ENCODE results near the gene TMEM232. TPM values are rescaled to one million over a fixed set of nuclear protein-coding genes. Genes with fewer than 3 reads are reported as not detected.

Gene TMEM232
- total and polyA plus RNA-seq, 4 donors: 3.4 to 28.3 (median 9.3) TPM

DNA sequence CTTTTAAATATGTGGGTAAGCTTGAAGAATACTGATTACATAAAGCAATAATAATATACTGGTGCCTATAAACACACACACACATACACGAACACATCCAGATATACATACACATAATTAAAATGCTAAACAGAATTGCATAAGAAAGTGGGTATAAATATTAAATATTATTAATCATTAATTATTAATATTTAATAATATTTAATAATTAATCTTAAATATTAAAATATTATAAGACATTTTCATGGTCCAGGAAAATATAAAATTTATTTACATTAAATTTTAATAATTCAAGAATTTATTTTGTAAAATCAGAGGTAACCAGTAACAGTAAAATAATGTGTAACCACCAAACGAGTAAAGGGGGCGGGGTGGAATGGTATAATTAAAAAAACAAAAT lies 178.3 kb downstream of the TMEM232 start:
- Histone ChIP-seq H3K9me3 (ENCODE audit: control insufficient read depth in 4 of 4, insufficient read depth in 3 of 4, low read length in 3 of 4) (peaks cover 0 to 6% (median 3%) of the 10 kb centered on the region in 4 donors), H3K27me3 (ENCODE audit: control insufficient read depth in 3 of 3, insufficient read depth in 3 of 3, low read length in 2 of 3) (no peaks in the 10 kb centered on the region), H3K4me1 (ENCODE audit: control insufficient read depth in 5 of 5, insufficient read depth in 5 of 5, low read length in 5 of 5) (no peaks in the 10 kb centered on the region), H3K27ac (ENCODE audit: low read depth in 1 of 2, low read length in 1 of 2) (no peak overlapping the region), H3K9ac (ENCODE audit: insufficient read depth in 1 of 2, low read length in 2 of 2) (no peak overlapping the region), H3K36me3 (ENCODE audit: control insufficient read depth in 4 of 4, insufficient read depth in 4 of 4, low read length in 4 of 4) (no peaks in the 10 kb centered on the region), H3K4me3 (no peak overlapping the region)
- DNase-seq: no peak
- TF ChIP-seq, protein P1, sequence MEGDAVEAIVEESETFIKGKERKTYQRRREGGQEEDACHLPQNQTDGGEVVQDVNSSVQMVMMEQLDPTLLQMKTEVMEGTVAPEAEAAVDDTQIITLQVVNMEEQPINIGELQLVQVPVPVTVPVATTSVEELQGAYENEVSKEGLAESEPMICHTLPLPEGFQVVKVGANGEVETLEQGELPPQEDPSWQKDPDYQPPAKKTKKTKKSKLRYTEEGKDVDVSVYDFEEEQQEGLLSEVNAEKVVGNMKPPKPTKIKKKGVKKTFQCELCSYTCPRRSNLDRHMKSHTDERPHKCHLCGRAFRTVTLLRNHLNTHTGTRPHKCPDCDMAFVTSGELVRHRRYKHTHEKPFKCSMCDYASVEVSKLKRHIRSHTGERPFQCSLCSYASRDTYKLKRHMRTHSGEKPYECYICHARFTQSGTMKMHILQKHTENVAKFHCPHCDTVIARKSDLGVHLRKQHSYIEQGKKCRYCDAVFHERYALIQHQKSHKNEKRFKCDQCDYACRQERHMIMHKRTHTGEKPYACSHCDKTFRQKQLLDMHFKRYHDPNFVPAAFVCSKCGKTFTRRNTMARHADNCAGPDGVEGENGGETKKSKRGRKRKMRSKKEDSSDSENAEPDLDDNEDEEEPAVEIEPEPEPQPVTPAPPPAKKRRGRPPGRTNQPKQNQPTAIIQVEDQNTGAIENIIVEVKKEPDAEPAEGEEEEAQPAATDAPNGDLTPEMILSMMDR (IDR thresholded peaks at IDR 0.05; ENCODE audit: control extremely low read depth, extremely low read depth): no peak
- no peak for ATAC-seq (ENCODE audit: insufficient read depth, low FRiP score)
- 75 to 90% methylated on average over 3 of the region's 3 CpGs for WGBS, 2 donors

DNA sequence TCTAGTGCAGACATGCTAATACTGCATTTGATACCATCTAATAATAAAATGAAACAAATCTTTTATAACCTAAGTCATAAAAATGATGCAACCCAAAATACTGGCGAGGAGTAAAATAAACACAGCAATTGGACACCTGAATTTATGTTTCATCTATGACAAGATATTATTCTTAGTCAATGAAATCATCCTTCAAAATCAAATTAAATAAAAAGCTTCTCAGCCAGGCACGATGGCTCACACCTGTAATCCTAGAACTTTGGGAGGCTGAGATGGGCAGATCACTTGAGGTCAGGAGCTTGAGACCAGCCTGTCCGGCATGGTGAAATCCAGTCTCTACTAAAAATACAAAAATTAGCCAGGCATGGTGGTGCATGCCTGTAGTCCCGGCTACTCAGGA lies 179.0 kb downstream of the TMEM232 start:
- ATAC-seq (ENCODE audit: insufficient read depth, low FRiP score): no peak

DNA sequence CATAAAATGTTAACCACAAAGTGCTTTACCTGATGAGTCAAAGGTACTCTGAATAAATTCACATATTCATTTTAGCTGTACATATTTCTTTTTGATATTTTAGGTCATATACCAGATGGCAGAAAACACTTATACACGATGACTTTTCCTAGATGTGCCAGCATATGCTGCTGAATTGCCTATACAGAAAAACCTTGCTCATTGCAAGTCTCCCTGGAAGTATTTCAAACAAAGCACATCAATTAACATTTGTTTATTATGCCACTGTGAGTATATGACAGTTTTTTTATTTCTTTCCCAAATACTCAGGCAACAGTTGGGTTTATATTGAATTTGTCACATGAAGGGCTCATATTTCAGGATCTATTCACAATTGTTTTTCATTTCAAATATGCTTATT lies 180.8 kb downstream of the TMEM232 start:
- Histone ChIP-seq H3K9me3 (ENCODE audit: control insufficient read depth in 4 of 4, insufficient read depth in 3 of 4, low read length in 3 of 4) (no peaks in the 10 kb centered on the region), H3K27me3 (ENCODE audit: control insufficient read depth in 3 of 3, insufficient read depth in 3 of 3, low read length in 2 of 3) (no peaks in the 10 kb centered on the region), H3K27ac (ENCODE audit: low read depth in 1 of 2, low read length in 1 of 2) (no peak overlapping the region), H3K36me3 (ENCODE audit: control insufficient read depth in 4 of 4, insufficient read depth in 4 of 4, low read length in 4 of 4) (no peaks in the 10 kb centered on the region), H3K9ac (ENCODE audit: insufficient read depth in 1 of 2, low read length in 2 of 2) (no peak overlapping the region), H3K4me1 (ENCODE audit: control insufficient read depth in 5 of 5, insufficient read depth in 5 of 5, low read length in 5 of 5) (no peaks in the 10 kb centered on the region), H3K4me3 (no peak overlapping the region)
- ATAC-seq (ENCODE audit: insufficient read depth, low FRiP score): no peak
- TF ChIP-seq, protein P1 (IDR thresholded peaks at IDR 0.05; ENCODE audit: control extremely low read depth, extremely low read depth): no peak
- WGBS, 2 donors: 85 to 91% methylated on average over 1 of the region's 1 CpG
- DNase-seq: no peak

More for the DNA sequence above, 179.0 kb downstream of the TMEM232 start:
- Histone ChIP-seq H3K36me3 (ENCODE audit: control insufficient read depth in 4 of 4, insufficient read depth in 4 of 4, low read length in 4 of 4) (no peaks in the 10 kb centered on the region), H3K9me3 (ENCODE audit: control insufficient read depth in 4 of 4, insufficient read depth in 3 of 4, low read length in 3 of 4) (no peaks in the 10 kb centered on the region), H3K9ac (ENCODE audit: insufficient read depth in 1 of 2, low read length in 2 of 2) (no peak overlapping the region), H3K27me3 (ENCODE audit: control insufficient read depth in 3 of 3, insufficient read depth in 3 of 3, low read length in 2 of 3) (no peaks in the 10 kb centered on the region), H3K27ac (ENCODE audit: low read depth in 1 of 2, low read length in 1 of 2) (no peak overlapping the region), H3K4me3 (no peak overlapping the region), H3K4me1 (ENCODE audit: control insufficient read depth in 5 of 5, insufficient read depth in 5 of 5, low read length in 5 of 5) (no peaks in the 10 kb centered on the region)
- 89 to 91% methylated on average over 4 of the region's 4 CpGs for WGBS, 2 donors
- TF ChIP-seq, protein P1 (IDR thresholded peaks at IDR 0.05; ENCODE audit: control extremely low read depth, extremely low read depth): no peak
- DNase-seq: no peak

DNA sequence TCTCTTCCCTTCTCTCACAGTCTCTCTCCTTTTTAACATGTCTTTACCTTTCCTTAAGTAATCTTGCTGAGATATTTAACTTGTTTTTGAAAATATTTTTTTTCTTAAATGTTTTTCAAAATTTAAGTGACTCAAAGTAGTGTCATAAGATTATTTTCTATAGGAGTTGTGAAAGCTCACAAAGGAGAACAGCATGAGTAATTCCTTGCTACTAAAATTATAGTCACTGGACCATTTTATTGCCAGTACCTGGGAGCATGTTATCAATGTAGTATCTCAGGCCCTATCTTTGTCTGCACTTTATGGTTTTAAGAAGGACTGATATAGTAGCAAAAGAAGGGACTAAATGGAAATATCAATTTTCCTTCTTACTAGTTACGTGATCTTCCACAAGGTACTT lies 181.9 kb downstream of the TMEM232 start:
- H3K27ac ChIP-seq (ENCODE audit: low read depth in 1 of 2, low read length in 1 of 2): no peak overlapping the region
- DNase-seq: no peak
- 89 to 97% methylated on average over 1 of the region's 1 CpG for WGBS, 2 donors

More for the DNA sequence above, 181.9 kb downstream of the TMEM232 start:
- Histone ChIP-seq H3K4me1 (ENCODE audit: control insufficient read depth in 5 of 5, insufficient read depth in 5 of 5, low read length in 5 of 5) (no peaks in the 10 kb centered on the region), H3K27me3 (ENCODE audit: control insufficient read depth in 3 of 3, insufficient read depth in 3 of 3, low read length in 2 of 3) (no peaks in the 10 kb centered on the region), H3K9me3 (ENCODE audit: control insufficient read depth in 4 of 4, insufficient read depth in 3 of 4, low read length in 3 of 4) (no peaks in the 10 kb centered on the region), H3K36me3 (ENCODE audit: control insufficient read depth in 4 of 4, insufficient read depth in 4 of 4, low read length in 4 of 4) (no peaks in the 10 kb centered on the region), H3K9ac (ENCODE audit: insufficient read depth in 1 of 2, low read length in 2 of 2) (no peak overlapping the region), H3K4me3 (no peak overlapping the region)
- TF ChIP-seq, protein P1 (IDR thresholded peaks at IDR 0.05; ENCODE audit: control extremely low read depth, extremely low read depth): no peak
- ATAC-seq (ENCODE audit: insufficient read depth, low FRiP score): no peak
